ENCODE measurements around the gene KRTAP5-1. TPM values are rescaled to one million over a fixed set of nuclear protein-coding genes. Genes with fewer than 3 reads are reported as not detected.

The KRTAP5-1 gene
- total RNA-seq, 1 experiment from 2014 or later: not detected

GRCh38 chr11:1624621-1625020, 39.5 kb upstream of the KRTAP5-1 start:
- TF ChIP-seq CTCF (IDR thresholded peaks at IDR 0.05; ENCODE audit: unreplicated experiment): no peak
- Mint-ChIP-seq H3K36me3 (ENCODE audit: insufficient read depth, unreplicated experiment) (no peaks in the 10 kb centered on the region), H3K9me3 (ENCODE audit: low read depth, unreplicated experiment) (no peaks in the 10 kb centered on the region), H3K4me1 (ENCODE audit: low read depth, unreplicated experiment) (no peaks in the 10 kb centered on the region), H3K27ac (ENCODE audit: unreplicated experiment) (no peak overlapping the region), H3K4me3 (ENCODE audit: low read depth, unreplicated experiment) (no peak overlapping the region), H3K27me3 (ENCODE audit: unreplicated experiment) (peaks cover 72% of the 10 kb centered on the region)
- no TSS peak for BruUV-seq (replicated peaks)
- DNase-seq: no peak
- CTCF ChIA-PET: no interaction called here
- intact Hi-C loops (cut with micrococcal nuclease; ENCODE audit: unreplicated experiment): no loop called here

- CTCF ChIA-PET: no interaction called here
- no peak for DNase-seq
- H3K27me3 Mint-ChIP-seq (ENCODE audit: unreplicated experiment): peaks cover 81% of the 10 kb centered on the region
- TF ChIP-seq CTCF (IDR thresholded peaks at IDR 0.05; ENCODE audit: unreplicated experiment): no peak
- no TSS peak for BruUV-seq (replicated peaks)
- H3K4me1 Mint-ChIP-seq (ENCODE audit: low read depth, unreplicated experiment): no peaks in the 10 kb centered on the region
- H3K4me3 Mint-ChIP-seq (ENCODE audit: low read depth, unreplicated experiment): no peak overlapping the region
- H3K27ac Mint-ChIP-seq (ENCODE audit: unreplicated experiment): no peak overlapping the region
- H3K9me3 Mint-ChIP-seq (ENCODE audit: low read depth, unreplicated experiment): no peaks in the 10 kb centered on the region
- intact Hi-C loops (cut with micrococcal nuclease; ENCODE audit: unreplicated experiment): no loop called here
- no peaks in the 10 kb centered on the region for H3K36me3 Mint-ChIP-seq (ENCODE audit: insufficient read depth, unreplicated experiment)
These were observed 38.6 kb upstream of the KRTAP5-1 start for GRCh38 chr11:1623716-1624115.

- Mint-ChIP-seq H3K4me1 (ENCODE audit: low read depth, unreplicated experiment) (no peaks in the 10 kb centered on the region), H3K36me3 (ENCODE audit: insufficient read depth, unreplicated experiment) (no peaks in the 10 kb centered on the region), H3K4me3 (ENCODE audit: low read depth, unreplicated experiment) (no peak within 1 kb of the TSS), H3K27ac (ENCODE audit: unreplicated experiment) (no peak within 1 kb of the TSS), H3K27me3 (ENCODE audit: unreplicated experiment) (peaks cover 88% of the 10 kb centered on the region), H3K9me3 (ENCODE audit: low read depth, unreplicated experiment) (no peaks in the 10 kb centered on the region)
- no peak for TF ChIP-seq CTCF (IDR thresholded peaks at IDR 0.05; ENCODE audit: unreplicated experiment)
- intact Hi-C loops (cut with micrococcal nuclease; ENCODE audit: unreplicated experiment): no loop called here
- no TSS peak for BruUV-seq (replicated peaks)
- DNase-seq: no peak
- CTCF ChIA-PET: no interaction called here
These were observed 37.0 kb upstream of the KRTAP5-1 start, which contains the start of gene KRTAP5-4 for GRCh38 chr11:1622086-1622485. Gene KRTAP5-4, minus strand, starts transcription at chr11:1622138. Its CDS starts 45 bp downstream, at chr11:1622093.

- Mint-ChIP-seq H3K36me3 (ENCODE audit: insufficient read depth, unreplicated experiment) (no peaks in the 10 kb centered on the region), H3K9me3 (ENCODE audit: low read depth, unreplicated experiment) (no peaks in the 10 kb centered on the region), H3K4me3 (ENCODE audit: low read depth, unreplicated experiment) (no peak overlapping the region), H3K27ac (ENCODE audit: unreplicated experiment) (no peak overlapping the region), H3K4me1 (ENCODE audit: low read depth, unreplicated experiment) (no peaks in the 10 kb centered on the region), H3K27me3 (ENCODE audit: unreplicated experiment) (peaks cover 88% of the 10 kb centered on the region)
- CTCF ChIA-PET: no interaction called here
- intact Hi-C loops (cut with micrococcal nuclease; ENCODE audit: unreplicated experiment): no loop called here
- BruUV-seq (replicated peaks): no TSS peak
- DNase-seq: no peak
- TF ChIP-seq CTCF (IDR thresholded peaks at IDR 0.05; ENCODE audit: unreplicated experiment): no peak
These were observed 34.4 kb upstream of the KRTAP5-1 start for GRCh38 chr11:1619449-1619848.
